ENCODE results near the gene PPP2R2B.

Gene PPP2R2B

DNA sequence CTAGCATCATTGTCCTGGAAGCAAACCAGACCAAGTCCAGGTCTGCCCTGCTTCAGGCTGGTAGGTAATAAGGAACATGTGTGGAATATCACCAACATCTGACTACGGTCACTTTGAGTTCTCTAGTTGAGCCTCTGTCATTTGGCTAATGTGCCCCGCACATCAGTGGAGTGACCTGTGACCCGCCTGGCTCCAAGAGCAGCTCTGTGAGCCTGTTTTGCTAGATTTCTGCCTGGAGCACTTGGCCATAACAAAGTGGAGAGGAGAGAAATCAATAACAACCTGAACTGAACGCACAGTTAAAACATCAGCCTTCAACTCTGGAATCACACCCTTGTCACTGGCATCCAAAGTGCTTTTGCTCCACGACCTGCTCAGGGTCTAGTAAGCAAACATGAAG lies 115.7 kb downstream of the PPP2R2B start:
- WGBS (ENCODE audit: extremely low coverage, insufficient coverage, low lambda C conversion rate) = no CpG with 5 or more reads among the region's 5 CpGs
- Histone ChIP-seq H3K56ac (ENCODE audit: low read length) (no peak overlapping the region), H3K79me1 (ENCODE audit: low read length) (no peaks in the 10 kb centered on the region), H2BK120ac (ENCODE audit: low read depth, low read length) (no peak overlapping the region), H3K4me2 (ENCODE audit: low read length) (no peak overlapping the region), H3K4ac (ENCODE audit: low read depth, low read length) (no peak overlapping the region), H3K9ac (ENCODE audit: low read length) (no peak overlapping the region), H3K18ac (ENCODE audit: low read length) (no peak overlapping the region), H3K79me2 (ENCODE audit: control insufficient read depth, insufficient read depth, low read length) (no peaks in the 10 kb centered on the region), H4K8ac (ENCODE audit: low read depth, low read length) (no peak overlapping the region), H3K4me1 (ENCODE audit: control insufficient read depth, low read depth, low read length) (no peaks in the 10 kb centered on the region), H3K27ac (ENCODE audit: low read depth, low read length) (no peak overlapping the region), H2AK5ac (ENCODE audit: low read length) (no peak overlapping the region), H2BK5ac (ENCODE audit: low read length) (no peak overlapping the region), H2BK15ac (replicated peaks; ENCODE audit: low read depth) (no peak overlapping the region), H4K5ac (ENCODE audit: low read length) (no peak overlapping the region), H3K23ac (ENCODE audit: low read length) (no peak overlapping the region), H3K4me3 (ENCODE audit: low read length) (no peak overlapping the region), H3K36me3 (ENCODE audit: control insufficient read depth, insufficient read depth, low read length) (no peaks in the 10 kb centered on the region), H3K27me3 (ENCODE audit: insufficient read depth, low read length, poor library complexity) (no peaks in the 10 kb centered on the region)
- no peak for DNase-seq

DNA sequence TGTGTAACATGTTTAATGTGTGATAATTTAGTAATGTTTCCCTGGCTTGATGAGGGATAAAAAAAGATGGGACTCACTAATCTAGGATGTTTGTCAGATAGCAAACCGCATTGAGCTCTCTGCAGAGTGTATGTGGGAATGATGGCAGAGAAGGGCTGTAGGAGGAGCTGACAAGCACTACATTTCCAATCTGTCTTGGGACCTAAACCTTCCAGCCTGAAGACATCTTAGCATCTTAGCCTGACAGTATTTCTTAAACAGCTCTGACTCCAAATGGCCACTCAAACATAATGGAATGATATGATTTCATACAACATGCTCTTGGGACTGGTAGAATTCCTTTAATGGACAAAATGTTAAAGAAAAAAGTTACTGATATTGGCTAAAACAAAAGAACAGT lies 116.7 kb downstream of the PPP2R2B start:
- no peak overlapping the region for H3K18ac ChIP-seq (ENCODE audit: low read length)
- no peaks in the 10 kb centered on the region for H3K79me2 ChIP-seq (ENCODE audit: control insufficient read depth, insufficient read depth, low read length)
- H3K27me3 ChIP-seq (ENCODE audit: insufficient read depth, low read length, poor library complexity) = no peaks in the 10 kb centered on the region
- H3K4me3 ChIP-seq (ENCODE audit: low read length) = no peak overlapping the region
- no peaks in the 10 kb centered on the region for H3K79me1 ChIP-seq (ENCODE audit: low read length)
- H3K56ac ChIP-seq (ENCODE audit: low read length) = no peak overlapping the region
- DNase-seq = no peak
- H4K8ac ChIP-seq (ENCODE audit: low read depth, low read length) = no peak overlapping the region
- no peak overlapping the region for H2AK5ac ChIP-seq (ENCODE audit: low read length)
- H4K5ac ChIP-seq (ENCODE audit: low read length) = no peak overlapping the region
- H2BK5ac ChIP-seq (ENCODE audit: low read length) = no peak overlapping the region
- no peak overlapping the region for H3K23ac ChIP-seq (ENCODE audit: low read length)
- H2BK15ac ChIP-seq (replicated peaks; ENCODE audit: low read depth) = no peak overlapping the region
- WGBS (ENCODE audit: extremely low coverage, insufficient coverage, low lambda C conversion rate) = no CpG with 5 or more reads among the region's 1 CpG
- no peaks in the 10 kb centered on the region for H3K4me1 ChIP-seq (ENCODE audit: control insufficient read depth, low read depth, low read length)
- no peak overlapping the region for H3K4ac ChIP-seq (ENCODE audit: low read depth, low read length)
- no peak overlapping the region for H3K4me2 ChIP-seq (ENCODE audit: low read length)
- H3K36me3 ChIP-seq (ENCODE audit: control insufficient read depth, insufficient read depth, low read length) = no peaks in the 10 kb centered on the region
- no peak overlapping the region for H3K9ac ChIP-seq (ENCODE audit: low read length)
- no peak overlapping the region for H3K27ac ChIP-seq (ENCODE audit: low read depth, low read length)
- H2BK120ac ChIP-seq (ENCODE audit: low read depth, low read length) = no peak overlapping the region

DNA sequence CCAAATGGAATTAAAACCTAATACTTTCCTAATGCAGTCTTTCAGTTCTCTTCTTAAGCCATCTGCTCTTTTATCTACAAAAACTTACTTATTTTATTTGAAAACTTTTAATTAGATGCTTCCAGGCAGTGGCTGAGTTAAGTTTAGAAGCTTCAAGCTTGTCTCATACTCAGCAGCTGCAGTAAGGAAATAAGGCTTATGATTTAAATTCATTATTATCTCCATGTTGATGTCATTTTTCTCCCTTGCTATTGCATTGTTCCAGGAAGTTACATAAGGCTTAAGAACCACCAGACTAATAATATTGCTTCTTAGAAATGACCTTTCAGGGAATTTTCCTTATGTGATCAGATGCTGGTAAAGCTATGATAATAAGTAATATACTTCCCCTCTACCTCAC lies 119.6 kb downstream of the PPP2R2B start:
- Histone ChIP-seq H4K8ac (ENCODE audit: low read depth, low read length) (no peak overlapping the region), H3K36me3 (ENCODE audit: control insufficient read depth, insufficient read depth, low read length) (no peaks in the 10 kb centered on the region), H2BK5ac (ENCODE audit: low read length) (no peak overlapping the region), H3K23ac (ENCODE audit: low read length) (no peak overlapping the region), H2AK5ac (ENCODE audit: low read length) (no peak overlapping the region), H3K27me3 (ENCODE audit: insufficient read depth, low read length, poor library complexity) (no peaks in the 10 kb centered on the region), H3K4me2 (ENCODE audit: low read length) (no peak overlapping the region), H3K79me2 (ENCODE audit: control insufficient read depth, insufficient read depth, low read length) (no peaks in the 10 kb centered on the region), H3K9ac (ENCODE audit: low read length) (no peak overlapping the region), H3K18ac (ENCODE audit: low read length) (no peak overlapping the region), H2BK15ac (replicated peaks; ENCODE audit: low read depth) (no peak overlapping the region), H3K4ac (ENCODE audit: low read depth, low read length) (no peak overlapping the region), H3K4me3 (ENCODE audit: low read length) (no peak overlapping the region), H3K27ac (ENCODE audit: low read depth, low read length) (no peak overlapping the region), H3K56ac (ENCODE audit: low read length) (no peak overlapping the region), H3K79me1 (ENCODE audit: low read length) (no peaks in the 10 kb centered on the region), H4K5ac (ENCODE audit: low read length) (no peak overlapping the region), H3K4me1 (ENCODE audit: control insufficient read depth, low read depth, low read length) (no peaks in the 10 kb centered on the region), H2BK120ac (ENCODE audit: low read depth, low read length) (no peak overlapping the region)
- no peak for DNase-seq

DNA sequence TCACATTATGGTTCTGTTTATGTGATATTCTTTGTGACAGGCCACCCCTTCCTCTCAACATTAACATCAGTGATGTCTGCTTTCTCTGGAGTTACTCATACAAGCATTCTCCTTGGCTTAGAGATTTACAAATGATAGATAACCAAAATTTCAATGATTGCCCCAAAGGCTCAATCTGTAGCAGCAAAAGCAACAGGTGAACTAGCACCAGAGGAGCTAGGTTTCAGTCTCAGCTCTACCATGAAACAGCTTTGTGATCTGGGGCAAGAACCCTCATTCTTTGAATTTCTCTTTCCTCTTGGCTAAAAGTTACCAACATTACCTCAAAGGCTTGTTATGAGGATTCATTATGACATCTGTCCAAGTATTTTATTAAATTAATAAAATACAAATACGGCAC lies 120.5 kb downstream of the PPP2R2B start:
- no peaks in the 10 kb centered on the region for H3K27me3 ChIP-seq (ENCODE audit: insufficient read depth, low read length, poor library complexity)
- no peak overlapping the region for H3K4ac ChIP-seq (ENCODE audit: low read depth, low read length)
- H4K8ac ChIP-seq (ENCODE audit: low read depth, low read length) = no peak overlapping the region
- no peak overlapping the region for H3K56ac ChIP-seq (ENCODE audit: low read length)
- no peak overlapping the region for H2BK15ac ChIP-seq (replicated peaks; ENCODE audit: low read depth)
- H3K9ac ChIP-seq (ENCODE audit: low read length) = no peak overlapping the region
- H3K23ac ChIP-seq (ENCODE audit: low read length) = no peak overlapping the region
- no peak overlapping the region for H3K27ac ChIP-seq (ENCODE audit: low read depth, low read length)
- H3K79me2 ChIP-seq (ENCODE audit: control insufficient read depth, insufficient read depth, low read length) = no peaks in the 10 kb centered on the region
- no peak overlapping the region for H3K4me3 ChIP-seq (ENCODE audit: low read length)
- no peak overlapping the region for H2AK5ac ChIP-seq (ENCODE audit: low read length)
- H3K4me2 ChIP-seq (ENCODE audit: low read length) = no peak overlapping the region
- H2BK120ac ChIP-seq (ENCODE audit: low read depth, low read length) = no peak overlapping the region
- no peak overlapping the region for H3K18ac ChIP-seq (ENCODE audit: low read length)
- H3K36me3 ChIP-seq (ENCODE audit: control insufficient read depth, insufficient read depth, low read length) = no peaks in the 10 kb centered on the region
- H2BK5ac ChIP-seq (ENCODE audit: low read length) = no peak overlapping the region
- H3K79me1 ChIP-seq (ENCODE audit: low read length) = no peaks in the 10 kb centered on the region
- WGBS (ENCODE audit: extremely low coverage, insufficient coverage, low lambda C conversion rate) = 100% methylated on average over 1 of the region's 1 CpG
- no peaks in the 10 kb centered on the region for H3K4me1 ChIP-seq (ENCODE audit: control insufficient read depth, low read depth, low read length)
- no peak for DNase-seq
- H4K5ac ChIP-seq (ENCODE audit: low read length) = no peak overlapping the region

DNA sequence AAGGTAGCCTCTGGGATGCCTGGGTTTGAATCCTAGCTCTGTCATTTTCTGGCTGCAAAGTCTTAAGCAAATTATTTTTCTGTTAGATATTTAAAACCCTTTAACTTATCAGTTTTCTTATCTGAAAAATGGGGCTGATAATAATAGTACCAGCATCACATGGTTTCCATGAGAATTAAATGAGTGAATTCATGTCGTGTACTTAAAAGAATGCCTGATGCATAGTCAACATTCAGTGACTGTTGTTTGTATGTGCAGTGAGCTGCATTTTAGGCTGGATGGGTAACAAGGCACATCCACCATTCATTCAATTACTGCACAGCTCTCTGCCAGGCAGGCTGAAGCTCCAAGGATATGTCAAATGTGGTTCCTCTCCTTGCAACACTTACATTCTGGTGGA lies 122.0 kb downstream of the PPP2R2B start:
- no CpG with 5 or more reads among the region's 1 CpG for WGBS (ENCODE audit: extremely low coverage, insufficient coverage, low lambda C conversion rate)
- H3K79me1 ChIP-seq (ENCODE audit: low read length) = no peaks in the 10 kb centered on the region

DNA sequence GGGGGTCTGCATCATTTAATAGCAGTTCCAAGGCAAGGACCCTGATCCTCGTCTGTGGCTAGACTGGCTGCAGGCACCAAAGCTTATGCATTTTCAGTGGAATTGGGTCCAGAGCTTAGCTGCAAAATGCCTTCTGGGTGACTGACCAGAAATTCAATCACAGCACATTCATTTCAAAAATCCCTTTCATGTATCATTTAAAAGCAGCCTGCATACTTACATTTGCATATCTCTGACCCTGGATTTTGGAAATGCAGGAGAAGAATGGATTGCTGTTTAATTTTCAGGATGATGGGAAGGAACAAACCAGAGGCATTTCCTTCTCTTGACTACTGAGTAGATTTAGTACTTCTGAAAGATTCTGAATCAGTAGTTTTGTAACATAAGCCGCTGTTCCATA lies 122.8 kb downstream of the PPP2R2B start:
- H2BK120ac ChIP-seq (ENCODE audit: low read depth, low read length) = no peak overlapping the region
- no peak overlapping the region for H4K5ac ChIP-seq (ENCODE audit: low read length)
- no peak overlapping the region for H3K9ac ChIP-seq (ENCODE audit: low read length)
- H2BK5ac ChIP-seq (ENCODE audit: low read length) = no peak overlapping the region
- H3K36me3 ChIP-seq (ENCODE audit: control insufficient read depth, insufficient read depth, low read length) = no peaks in the 10 kb centered on the region
- no peaks in the 10 kb centered on the region for H3K4me1 ChIP-seq (ENCODE audit: control insufficient read depth, low read depth, low read length)
- no peak overlapping the region for H3K4ac ChIP-seq (ENCODE audit: low read depth, low read length)
- DNase-seq = no peak
- H3K27me3 ChIP-seq (ENCODE audit: insufficient read depth, low read length, poor library complexity) = no peaks in the 10 kb centered on the region
- no peak overlapping the region for H3K4me3 ChIP-seq (ENCODE audit: low read length)
- no peak overlapping the region for H3K27ac ChIP-seq (ENCODE audit: low read depth, low read length)
- H3K18ac ChIP-seq (ENCODE audit: low read length) = no peak overlapping the region
- H4K8ac ChIP-seq (ENCODE audit: low read depth, low read length) = no peak overlapping the region
- no peak overlapping the region for H2AK5ac ChIP-seq (ENCODE audit: low read length)
- no peak overlapping the region for H2BK15ac ChIP-seq (replicated peaks; ENCODE audit: low read depth)
- H3K4me2 ChIP-seq (ENCODE audit: low read length) = no peak overlapping the region
- H3K23ac ChIP-seq (ENCODE audit: low read length) = no peak overlapping the region
- no CpG with 5 or more reads among the region's 2 CpGs for WGBS (ENCODE audit: extremely low coverage, insufficient coverage, low lambda C conversion rate)
- H3K79me1 ChIP-seq (ENCODE audit: low read length) = no peaks in the 10 kb centered on the region
- no peaks in the 10 kb centered on the region for H3K79me2 ChIP-seq (ENCODE audit: control insufficient read depth, insufficient read depth, low read length)
- H3K56ac ChIP-seq (ENCODE audit: low read length) = no peak overlapping the region

More for the DNA sequence above, 122.0 kb downstream of the PPP2R2B start:
- Histone ChIP-seq H3K4me1 (ENCODE audit: control insufficient read depth, low read depth, low read length) (no peaks in the 10 kb centered on the region), H3K18ac (ENCODE audit: low read length) (no peak overlapping the region), H2BK15ac (replicated peaks; ENCODE audit: low read depth) (no peak overlapping the region), H3K4me2 (ENCODE audit: low read length) (no peak overlapping the region), H3K36me3 (ENCODE audit: control insufficient read depth, insufficient read depth, low read length) (no peaks in the 10 kb centered on the region), H3K27me3 (ENCODE audit: insufficient read depth, low read length, poor library complexity) (no peaks in the 10 kb centered on the region), H2BK120ac (ENCODE audit: low read depth, low read length) (no peak overlapping the region), H3K4ac (ENCODE audit: low read depth, low read length) (no peak overlapping the region), H3K4me3 (ENCODE audit: low read length) (no peak overlapping the region), H3K56ac (ENCODE audit: low read length) (no peak overlapping the region), H4K8ac (ENCODE audit: low read depth, low read length) (no peak overlapping the region), H3K27ac (ENCODE audit: low read depth, low read length) (no peak overlapping the region), H4K5ac (ENCODE audit: low read length) (no peak overlapping the region), H3K23ac (ENCODE audit: low read length) (no peak overlapping the region), H3K79me2 (ENCODE audit: control insufficient read depth, insufficient read depth, low read length) (no peaks in the 10 kb centered on the region), H2AK5ac (ENCODE audit: low read length) (no peak overlapping the region), H3K9ac (ENCODE audit: low read length) (no peak overlapping the region), H2BK5ac (ENCODE audit: low read length) (no peak overlapping the region)
- DNase-seq = no peak

Data from mesendoderm (in vitro differentiated cells).